GM15510 (cell line): ENCODE measurements around the gene ITPR3.

Experiments
- POLR2A ChIP-seq: IDR thresholded peaks from 3 replicates; pipeline ENCODE4 v1.6.1; 2011; ENCODE audit warnings: borderline replicate concordance; ENCODE audit not compliant: insufficient read length; ENCODE audit errors: extremely low read depth

The ITPR3 gene

DNA sequence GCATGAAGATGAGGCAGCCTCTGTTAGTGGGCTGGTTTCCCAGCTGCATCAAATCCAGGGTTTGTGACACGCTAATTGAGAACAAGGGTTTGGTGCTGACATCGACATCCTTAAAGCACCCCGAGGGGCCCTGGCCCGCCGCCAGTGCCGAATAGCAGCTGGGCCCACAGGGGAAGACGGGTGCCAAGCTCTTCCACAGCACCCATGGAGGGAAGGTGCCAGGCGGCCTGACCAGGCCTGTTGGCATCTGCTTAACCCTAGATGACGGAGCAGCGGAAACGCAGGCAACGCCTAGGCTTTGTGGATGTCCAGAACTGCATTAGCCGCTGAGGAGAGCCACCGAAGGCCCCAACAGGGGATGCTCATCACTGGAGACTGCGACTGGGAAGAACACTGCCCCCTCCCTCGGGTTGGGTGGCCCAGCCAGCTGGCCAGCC lies 74.3 kb downstream of the ITPR3 start:
- no peak for TF ChIP-seq POLR2A

DNA sequence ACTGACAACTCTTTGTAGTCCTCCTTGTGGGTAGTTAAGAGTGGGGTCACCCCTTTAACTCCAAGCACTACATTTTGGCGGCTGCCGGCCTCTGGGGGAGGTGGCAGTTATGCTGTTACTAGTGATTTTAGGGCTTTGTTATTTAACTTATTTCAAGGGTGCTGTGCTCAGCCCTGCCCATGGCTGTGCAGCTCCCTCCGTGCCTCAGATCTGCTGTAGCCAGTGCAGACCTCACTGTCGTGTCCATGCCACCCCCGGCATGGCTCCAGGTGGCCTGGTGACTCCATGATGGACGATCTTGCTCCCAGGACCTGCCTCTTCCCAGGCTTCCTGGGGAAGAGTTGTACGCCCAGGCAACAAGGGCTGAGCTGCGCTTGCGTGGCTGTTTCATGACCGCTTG lies 75.0 kb downstream of the ITPR3 start:
- no peak for TF ChIP-seq POLR2A

DNA sequence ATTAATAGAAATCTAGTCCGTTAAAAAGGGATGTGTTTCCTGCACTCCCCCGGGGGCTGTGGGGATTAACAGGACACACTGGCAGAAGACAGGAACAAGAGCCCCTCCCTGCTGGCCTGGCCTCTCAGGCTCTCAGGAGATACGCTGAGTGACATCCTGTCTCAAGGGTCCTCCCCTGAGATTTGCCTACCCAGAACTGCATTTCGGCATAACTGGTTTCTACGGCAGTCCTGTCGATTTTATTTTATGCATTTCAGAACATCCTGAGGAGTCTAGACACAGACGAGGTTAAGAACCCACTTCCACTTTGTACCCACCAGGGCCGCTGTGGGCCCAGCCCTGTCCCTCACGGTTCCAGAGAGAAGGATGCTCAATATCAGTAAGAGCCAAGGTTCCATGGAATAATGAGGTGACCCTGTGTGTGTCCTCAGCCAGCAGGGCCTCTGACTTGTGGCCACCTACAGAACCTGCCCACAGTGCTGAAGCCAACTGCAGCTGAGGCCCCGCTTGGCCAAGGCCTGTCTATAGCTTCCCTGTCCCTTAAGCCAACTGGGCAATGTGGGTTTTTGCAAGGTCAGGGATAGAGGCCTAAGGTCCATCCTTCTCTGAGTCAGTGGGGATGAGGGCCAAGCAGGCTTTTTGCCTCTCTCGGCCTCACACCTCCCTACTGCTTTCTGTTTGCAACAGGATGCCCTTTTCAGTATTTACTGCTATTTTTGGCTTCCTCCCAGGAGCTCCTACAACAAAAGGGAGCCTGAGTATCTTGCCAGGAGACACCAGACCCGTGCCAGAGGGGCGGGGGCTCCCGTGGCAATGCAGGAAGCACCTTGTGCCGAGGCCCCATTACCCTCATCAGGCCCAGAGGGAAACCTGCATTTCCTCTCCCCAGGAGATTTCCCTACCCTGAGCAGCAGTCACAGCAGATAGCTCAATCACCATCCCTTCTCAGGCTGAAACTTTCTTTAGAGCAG lies 75.7 kb downstream of the ITPR3 start:
- no peak for TF ChIP-seq POLR2A

DNA sequence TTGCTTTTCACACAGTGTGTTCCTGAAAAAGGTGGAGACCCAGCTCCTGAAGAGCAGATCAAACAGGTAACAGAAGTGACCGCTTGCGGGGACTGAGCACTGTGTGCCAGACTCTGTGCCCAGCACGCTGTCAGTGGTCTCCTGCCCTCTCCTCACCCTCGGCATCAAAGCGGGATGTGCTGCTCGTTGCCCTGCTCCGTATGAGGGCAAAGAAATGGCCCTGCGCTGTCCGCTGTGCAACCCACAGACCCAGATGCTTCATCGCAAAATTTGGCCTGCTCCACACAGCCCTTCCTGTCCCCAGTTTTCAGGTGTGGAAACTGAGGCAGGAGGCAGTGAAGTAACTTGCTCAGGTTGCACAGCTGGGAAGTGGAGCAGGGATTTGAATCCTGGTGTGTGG lies 76.7 kb downstream of the ITPR3 start:
- no peak for TF ChIP-seq POLR2A

DNA sequence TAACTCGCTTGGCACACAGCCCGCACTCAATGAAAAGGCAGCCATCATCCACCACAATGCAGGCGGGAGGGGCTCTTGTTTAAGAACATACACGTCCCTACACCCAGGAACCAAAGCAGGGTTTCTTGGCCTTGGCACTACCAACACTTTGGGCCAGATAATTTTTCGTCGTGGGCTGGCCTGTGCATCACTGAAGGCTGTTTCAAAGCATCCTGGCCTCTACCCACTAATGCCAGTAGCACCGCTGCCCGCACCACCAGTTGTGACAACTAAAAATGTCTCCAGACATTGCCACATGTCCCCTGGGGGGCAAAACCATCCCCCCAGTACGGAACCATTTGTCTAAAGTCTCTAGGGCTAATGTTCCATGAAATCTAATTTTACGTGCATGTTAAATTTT lies 77.4 kb downstream of the ITPR3 start:
- TF ChIP-seq POLR2A = no peak

DNA sequence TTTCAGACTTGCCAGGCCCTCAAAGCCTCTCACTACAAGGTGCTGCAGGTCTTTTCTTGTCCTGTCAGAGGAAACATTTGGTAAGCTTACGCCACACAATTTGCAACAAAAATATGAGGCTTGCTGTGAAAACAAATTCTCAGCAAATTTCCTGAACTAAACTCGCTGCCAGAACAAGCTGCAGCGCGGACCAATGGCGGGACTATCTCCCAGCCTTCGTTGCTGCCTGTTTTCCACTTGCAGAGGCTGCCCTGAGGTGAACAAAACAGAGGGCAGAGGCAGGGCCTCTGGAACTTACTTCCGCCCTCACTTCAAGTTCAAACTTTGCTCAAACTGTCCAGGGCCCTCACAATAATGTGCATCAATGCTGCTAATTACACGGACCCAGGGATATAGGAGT lies 78.0 kb downstream of the ITPR3 start:
- TF ChIP-seq POLR2A = no peak

DNA sequence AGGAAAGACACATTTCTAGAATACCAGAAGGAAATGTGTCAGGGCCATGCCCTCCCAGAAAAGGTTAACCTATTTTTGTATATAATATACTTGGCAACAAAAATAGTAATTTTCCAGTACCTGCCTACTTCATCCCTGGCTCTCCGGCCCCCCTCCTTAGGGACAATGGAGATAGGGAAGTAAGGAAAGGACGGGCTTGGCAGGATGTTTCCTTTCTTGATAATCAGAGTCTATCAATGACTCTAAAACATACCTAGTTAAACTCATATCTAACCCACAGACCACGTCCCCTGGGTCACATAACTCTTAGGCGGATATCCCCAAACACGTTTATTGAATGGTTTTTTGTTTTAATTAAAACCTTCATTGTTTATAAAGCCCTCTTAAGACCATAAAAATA lies 78.6 kb downstream of the ITPR3 start:
- TF ChIP-seq POLR2A = no peak

DNA sequence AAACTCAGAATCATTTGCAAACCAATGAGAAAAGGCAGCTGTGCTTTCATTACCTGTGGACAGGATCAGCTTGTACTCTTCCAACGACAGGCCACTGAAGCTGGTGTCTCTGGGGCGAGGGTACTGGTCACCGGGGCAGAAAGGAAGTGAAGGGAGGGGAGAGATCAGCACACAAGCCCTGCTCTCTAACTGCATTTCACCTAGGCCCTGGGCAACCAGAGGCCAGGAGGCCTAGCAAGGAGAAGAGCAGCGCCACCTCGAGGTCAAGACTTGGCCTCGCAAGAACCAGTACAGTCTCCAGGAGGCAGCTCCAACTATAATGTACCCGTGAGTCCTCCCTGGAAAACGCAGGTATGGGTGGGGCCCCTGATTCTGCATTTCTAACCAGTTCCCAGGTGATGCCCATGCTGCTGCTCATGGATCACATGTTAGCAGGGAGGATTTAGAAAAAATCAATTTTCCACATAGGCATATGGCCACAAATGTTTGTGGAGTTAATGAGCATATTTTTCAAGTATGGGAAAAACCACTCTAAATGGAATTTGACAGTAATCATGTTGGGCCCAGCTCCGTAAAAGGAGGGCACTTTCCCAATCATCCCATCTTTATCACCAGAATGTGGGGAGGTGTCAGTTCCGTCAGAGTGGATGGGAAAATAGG lies 79.4 kb downstream of the ITPR3 start:
- no peak for TF ChIP-seq POLR2A

DNA sequence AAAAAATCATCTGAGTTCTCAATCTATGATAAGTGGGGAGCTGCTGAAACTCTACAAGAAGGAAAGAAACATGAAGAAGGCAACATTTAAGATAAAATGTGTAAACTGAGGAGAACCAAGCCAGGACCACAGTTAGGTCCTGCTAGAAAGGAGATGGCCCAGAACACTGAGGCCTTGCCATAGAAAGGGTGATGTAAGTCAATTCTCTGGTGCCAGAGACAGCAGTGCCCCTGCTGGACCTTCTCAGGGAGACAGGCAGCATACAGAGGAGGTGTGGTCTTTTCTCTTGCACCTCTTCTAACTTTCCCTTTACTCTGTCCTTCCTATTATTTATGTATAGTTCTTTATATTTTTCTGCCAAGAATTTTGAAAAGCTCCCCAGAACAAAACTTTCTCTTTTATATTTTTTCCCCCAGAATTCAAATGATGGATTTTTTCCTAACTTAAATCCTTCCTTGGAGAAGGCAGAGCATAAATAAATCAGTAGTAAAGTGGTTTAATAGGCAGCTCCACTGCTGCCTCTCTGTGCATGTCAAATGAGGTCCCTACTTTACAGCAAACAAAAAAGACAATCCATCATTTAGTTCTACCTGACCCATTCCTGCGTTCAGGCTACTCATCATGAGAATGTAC lies 81.3 kb downstream of the ITPR3 start:
- TF ChIP-seq POLR2A = no peak

DNA sequence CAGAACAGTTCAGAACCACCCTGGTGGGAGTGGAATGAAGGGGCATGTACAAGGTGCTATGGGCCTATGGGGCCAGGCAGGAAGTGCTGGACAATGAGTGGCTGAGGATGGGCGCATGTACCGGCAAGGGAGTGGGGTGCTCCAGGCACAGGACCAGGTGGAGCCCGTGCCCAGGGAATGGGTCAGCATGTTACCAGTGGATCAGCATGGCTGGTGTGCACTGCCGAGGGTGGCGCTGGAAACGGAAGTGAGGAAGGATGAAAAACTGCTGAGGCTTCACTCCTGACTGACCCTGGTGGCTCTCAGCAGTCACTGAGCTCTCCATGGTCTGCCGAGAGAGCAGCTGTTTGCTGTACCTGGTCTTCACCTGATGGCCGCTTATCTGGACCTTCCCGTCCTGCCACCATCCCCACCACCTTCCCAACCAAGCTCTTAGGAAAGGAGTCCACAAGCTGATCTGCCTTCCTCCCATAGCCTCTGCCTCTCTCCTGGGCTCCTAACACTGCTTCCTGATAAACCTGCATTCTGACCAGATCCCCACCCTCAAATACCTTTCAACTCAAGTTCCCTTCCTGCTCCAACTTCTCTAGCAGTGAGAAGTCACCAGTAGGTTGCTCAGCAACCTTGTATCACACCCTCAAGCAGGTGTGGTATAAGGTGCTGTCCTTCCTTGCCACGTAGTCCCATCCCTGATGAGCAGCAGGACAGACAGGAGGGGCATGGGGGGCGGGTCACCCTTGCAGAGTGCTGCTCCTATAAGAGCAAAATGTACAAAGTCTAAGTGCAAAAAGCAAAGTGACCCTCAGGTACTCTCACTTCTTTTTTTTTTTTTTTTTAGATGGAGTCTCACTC lies 83.3 kb downstream of the ITPR3 start:
- no peak for TF ChIP-seq POLR2A

DNA sequence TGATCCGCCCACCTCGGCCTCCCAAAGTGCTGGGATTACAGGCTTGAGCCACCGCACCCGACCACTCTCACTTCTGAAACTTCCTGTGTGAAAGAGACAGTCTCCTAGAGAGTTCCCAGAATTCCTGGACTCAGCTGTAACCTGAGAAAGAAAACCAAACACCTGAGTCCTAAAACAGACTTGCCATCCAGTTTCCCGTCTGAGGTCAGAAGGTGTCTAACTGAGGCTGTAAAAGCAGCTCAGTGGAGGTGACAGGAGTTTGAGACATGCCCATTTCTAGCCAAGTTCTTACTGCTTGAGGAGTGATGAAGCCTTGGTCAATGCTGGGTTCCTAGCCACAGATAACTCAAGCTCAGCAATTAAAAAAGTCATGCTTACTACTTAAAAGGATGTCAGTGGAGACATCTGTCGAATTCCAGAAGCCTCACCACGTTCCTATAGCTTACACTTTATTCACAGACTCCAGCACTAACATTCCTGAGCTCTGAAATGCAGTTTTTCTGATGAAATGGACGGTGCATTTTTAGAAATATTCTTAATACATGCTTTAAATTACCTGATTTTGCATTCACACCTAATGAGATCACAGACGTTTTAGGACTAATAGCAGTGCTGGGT lies 84.3 kb downstream of the ITPR3 start:
- no peak for TF ChIP-seq POLR2A

DNA sequence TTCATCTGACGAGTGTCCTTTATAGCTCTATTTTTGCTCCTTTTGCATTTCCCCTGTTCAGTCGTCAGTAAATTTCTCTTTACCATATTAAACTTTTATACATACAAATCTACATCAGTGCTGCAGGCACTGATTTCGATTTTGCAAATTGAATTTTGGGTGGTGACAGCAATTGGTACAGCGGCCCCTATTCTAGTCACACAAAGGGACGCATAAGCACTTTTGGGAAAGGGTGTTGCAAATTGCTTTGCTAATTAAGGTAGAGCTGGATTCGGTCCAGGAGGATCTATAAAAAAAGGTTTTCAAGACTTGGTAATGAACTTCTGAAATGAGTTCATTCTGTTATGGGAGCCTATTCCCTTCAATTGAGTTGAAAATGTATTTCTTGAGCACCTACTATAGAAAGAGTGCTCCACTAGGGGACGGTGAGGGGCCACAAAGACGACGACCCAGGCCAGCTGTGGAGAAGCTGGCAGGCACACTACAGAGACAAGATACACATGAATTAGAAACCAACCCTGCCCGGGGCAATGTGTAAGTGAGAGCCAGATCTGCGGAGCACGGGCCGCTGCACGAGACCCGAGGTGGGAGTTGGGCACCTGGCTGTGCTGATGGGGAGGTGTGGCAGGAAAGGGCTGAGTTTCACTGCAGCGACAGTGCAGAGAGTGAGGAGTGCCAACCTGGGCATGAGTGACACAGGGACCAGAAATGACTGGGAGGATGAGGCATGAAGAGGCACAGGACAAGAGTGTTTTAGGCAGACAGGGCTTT lies 85.0 kb downstream of the ITPR3 start:
- TF ChIP-seq POLR2A = no peak

DNA sequence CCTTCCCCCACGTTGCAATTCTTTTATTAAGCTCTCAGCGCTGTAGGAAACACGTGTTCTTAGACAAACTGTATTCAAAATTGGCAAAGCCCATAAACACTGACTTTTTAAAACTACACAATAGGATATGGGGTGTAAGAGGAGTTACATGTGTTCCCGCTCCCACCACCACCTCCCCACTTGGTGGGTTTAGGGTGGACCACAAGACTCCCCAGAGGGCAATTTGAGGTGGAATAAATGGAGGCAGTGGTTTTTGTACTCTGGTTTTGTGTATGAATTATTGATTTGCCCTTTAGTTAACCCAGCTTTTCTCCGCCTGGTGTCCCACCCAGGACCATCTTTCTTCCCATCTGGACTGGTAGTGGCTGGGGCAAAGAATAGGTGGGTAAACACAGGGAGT lies 86.6 kb downstream of the ITPR3 start:
- no peak for TF ChIP-seq POLR2A
